Smooth muscle cell of the coronary artery (primary cell): ENCODE results near the gene TCEA2. TPM values are rescaled to one million over a fixed set of nuclear protein-coding genes. Genes with fewer than 3 reads are reported as not detected.

Experiments
- total RNA-seq: library from RNA; depleted of rRNA; stranded (reverse); fragments of >200 nt; gene quantifications from 2 replicates; pipeline ENCODE4 v1.2.3, GENCODE V29; 2014; ENCODE audit warnings: low replicate concordance

TCEA2 gene
- total RNA-seq, result 30.6 and 40.5 TPM in 2 replicates

DNA sequence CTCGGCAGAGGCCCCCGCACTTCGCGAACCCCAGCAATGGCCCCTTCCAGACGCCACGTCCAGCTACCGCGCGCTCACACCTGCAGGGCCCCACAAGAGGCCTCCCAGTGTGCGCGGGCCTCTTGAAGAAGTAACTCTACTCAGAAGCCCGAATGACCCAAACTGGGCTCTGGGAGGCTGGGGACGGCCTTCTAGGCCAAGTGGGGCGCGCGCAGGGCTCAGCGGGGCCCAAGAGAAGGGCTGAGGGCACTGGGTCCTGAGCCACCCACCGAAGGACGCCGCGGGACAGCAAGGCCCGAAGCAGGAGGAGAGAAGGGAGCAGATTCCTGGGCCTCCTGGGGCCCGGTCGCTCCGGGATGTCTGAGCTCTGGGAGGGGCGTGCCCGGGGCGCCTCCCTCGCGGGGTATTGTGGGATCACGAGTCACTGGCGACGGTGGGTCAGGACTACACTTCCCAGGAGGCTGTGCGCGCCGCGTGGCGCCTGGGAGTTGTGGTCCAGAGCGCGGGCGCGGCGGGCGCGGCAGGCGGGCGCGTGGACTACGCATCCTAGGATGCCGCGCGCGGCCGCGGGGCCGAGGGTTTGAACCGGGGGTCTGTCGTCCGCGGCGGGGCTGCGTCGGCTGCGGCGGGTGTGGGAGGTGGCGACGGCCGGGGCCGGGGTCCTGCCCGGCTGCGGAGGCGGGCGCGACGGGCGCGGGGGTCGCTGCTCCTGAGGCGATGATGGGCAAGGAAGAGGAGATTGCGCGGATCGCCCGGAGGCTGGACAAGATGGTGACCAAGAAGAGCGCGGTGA, at the start of gene TCEA2:
TCEA2 (plus strand) TSS at position 603 of the 793 bp plus-strand sequence; CDS start at position 718, 115 bp downstream.

DNA sequence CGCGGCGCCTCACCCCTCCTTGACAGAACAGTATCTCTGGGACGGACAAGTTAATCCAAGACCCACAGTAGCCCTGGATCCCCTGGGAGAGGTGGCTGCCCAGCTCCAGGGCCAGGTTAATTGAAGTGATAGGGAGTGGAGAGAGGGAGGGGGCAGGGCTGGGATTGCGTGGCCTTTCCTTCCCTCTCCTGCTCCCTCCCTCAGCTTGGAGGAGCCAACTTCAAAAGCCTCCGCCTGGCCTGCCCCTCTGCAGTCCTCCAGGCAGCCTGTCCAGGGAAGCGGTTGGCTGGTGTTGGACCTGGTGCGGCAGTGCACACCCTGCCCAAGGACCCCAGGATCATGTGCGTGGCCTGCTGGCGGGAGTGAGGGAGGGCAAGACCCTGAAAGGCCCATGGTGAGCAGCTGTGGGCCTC, 27.1 kb upstream of the TCEA2 start, which contains the start of gene C20orf204:
C20orf204 (plus strand) TSS at position 250 of the 413 bp plus-strand sequence; CDS start at position 392, 142 bp downstream.

DNA sequence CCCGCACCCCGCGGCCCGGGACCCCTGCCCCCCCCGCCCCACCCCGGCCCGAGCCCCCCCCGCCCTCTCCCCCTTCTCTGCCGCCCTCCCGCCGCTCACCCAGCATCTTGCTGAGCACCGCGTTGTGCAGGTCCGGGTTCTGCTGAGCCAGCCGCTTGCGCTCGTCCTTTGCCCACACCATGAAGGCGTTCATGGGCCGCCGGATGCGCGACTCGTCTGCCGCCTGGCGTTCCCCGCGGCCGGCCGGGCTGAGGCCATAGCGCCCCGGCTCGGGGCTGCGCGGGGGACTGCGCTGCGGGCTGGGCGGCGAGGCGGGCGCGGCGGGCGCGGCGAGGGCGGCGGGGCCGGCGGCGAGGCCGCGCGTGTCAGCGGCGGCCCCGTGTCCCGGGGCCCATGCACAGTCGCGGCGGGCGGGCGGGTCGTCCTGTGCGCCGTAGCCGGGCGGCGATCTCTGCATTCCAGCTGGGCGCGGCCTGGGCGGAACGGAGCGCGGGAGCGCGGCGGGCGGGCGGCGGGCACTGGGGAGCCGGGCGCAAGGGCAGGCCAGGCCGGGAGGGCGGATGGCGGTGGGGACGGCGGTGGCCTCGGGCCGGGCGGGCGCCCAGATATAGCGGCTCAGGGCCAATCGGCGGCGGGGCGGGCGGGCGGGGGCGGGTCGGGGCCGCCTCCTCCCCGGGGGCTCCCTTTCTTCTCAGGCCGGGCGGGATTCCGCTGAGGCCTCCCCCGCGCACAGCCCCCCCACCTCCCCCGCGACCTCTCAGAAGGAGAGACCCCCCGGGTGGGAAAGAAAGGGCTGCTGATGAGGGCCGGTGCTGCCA, 13.7 kb upstream of the TCEA2 start, which contains the start of gene SOX18:
SOX18 (minus strand) TSS at position 580 of the 818 bp plus-strand sequence; CDS start at position 457, 123 bp downstream.

DNA sequence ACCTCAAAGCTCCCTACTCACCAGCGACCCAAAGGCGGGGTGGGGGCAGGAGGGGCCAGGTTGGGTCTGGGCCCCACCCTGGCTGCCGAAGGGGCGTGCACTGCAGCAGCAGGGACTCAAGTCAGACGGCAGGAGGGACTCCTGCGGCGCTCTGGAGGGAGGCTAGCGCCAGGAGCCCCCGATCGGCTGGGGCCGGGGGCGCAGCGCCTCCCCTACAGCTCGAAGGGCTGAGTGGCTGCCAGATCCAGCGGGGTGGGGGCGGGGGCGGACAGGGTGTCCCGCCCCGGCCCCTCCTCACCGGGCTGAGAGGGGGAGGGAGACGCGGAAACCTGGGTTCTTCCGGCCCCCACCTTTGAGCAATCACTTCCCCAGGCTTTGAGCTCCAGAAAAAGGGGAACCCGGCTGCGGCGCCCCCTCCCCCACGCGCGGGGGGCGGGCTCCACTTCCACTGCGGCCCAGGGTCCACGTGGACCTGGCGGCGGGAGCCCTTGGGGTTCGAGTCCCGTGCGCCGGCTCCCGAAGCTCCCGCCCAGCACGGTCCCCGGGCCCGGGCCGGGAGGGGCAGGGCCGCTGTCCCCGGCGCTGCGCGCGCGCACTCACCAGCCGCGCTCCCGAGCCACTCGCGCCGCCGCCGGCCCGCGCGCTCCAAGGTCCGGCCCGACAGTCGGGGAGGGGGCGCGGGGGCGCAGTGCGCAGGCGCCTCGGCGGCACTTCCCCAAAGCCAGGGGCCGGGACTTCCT, 16.4 kb downstream of the TCEA2 start, which contains the start of gene RGS19:
RGS19 (minus strand) TSS at position 246 of the 740 bp plus-strand sequence. CDS start 2,632 bp downstream, outside the sequence.

GRCh38 chr20:64080013-64080812, 17.2 kb downstream of the TCEA2 start, which contains the start of gene OPRL1:
Gene OPRL1 (plus strand): TSS chr20:64080082. CDS start chr20:64092721, 12,639 bp downstream.

DNA sequence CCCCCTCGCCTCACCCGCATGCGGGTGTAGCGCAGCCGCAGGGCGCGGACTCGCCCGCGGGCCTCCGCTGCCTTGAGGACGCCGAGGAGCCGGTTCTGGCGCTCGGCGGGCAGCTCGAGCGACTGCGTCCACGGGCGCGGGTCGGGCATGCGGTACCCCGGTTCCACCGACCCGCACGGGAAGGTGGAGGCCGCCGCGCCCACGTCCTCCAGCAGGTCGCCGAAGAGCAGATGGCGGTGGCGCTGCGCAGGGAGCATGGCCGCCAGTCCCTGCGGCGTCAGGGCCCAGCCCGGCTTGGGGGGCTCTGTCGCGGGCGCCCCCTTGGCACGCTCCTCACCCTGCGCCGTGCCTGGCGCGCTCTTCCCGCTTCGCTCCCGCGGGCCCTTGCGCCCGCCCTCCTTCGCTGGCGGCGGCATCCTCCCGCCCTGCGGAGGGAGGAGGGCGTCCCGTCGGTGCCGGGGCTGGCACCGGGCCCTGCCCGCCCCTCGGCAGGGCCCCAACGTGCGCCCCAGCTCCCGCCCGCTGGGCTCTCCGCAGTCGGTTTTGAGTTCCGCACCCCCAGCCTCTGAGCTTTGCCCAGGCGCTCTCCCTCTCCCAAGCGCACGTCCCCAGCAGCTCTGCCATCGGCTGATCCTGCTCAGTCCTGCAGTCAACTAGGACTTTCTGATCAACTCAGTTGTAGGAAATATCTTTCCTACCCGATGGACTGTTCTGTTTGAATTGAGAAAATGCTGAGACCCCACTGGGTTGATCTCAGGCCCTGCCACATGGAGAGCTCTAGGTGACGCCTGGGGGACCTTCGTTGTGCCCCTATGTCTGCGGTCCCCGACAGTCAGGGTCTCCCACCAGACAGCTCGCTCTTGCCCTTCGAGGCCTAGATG, 21.0 kb downstream of the TCEA2 start, which contains the start of gene LKAAEAR1:
LKAAEAR1 (minus strand) TSS at position 595 of the 881 bp plus-strand sequence; CDS start at position 416, 179 bp downstream.

DNA sequence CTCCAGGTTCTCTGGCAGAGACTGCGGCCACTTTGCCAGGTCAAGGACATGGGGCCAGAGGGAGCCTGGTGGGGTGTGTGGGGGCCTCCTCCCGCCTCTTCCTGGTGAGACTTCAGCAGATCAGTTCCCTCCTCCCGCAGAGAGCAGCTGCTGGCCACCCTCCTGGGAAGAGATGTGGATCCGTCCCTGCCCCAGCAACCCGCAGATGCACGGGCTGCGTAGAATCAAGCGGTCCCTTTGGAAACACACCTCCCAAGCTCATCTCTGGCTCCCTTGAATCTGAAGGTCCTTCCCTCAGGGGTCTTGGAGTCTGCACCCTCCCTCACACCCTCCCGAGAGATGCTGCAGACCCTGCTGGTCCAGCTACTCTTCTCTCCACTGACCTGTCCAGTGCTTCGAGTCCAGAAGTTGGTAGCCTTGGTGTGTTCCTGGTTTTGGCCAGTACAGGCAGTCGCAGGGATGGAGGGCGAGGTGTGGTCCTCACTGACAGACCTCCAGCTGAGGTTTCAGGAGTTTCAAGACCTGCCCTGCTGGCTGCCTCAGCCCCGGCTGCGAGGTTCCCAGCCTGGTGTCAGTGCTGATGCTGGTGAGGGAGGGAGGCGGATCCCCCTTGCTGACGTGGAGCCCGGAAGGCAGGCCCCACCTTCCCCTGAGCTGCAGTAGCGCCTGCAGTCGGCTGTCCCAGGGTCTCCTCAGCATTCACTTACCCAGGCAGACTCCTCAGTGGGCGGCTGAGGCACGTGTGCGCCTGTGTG, 44.2 kb downstream of the TCEA2 start, which contains the start of gene NPBWR2:
NPBWR2 (minus strand) TSS at position 585 of the 755 bp plus-strand sequence. CDS start 734 bp downstream, outside the sequence.

Other genes with a start within 250 kb of the TCEA2 start
- gene ZBTB46, start 231.9 kb upstream of the TCEA2 start, total RNA-seq, result 4.8 and 5.6 TPM in 2 replicates
- gene ABHD16B, start 201.7 kb upstream of the TCEA2 start, total RNA-seq, result not detected in 2 replicates
- 84.7 and 110 TPM in 2 replicates for gene TPD52L2, start 197.9 kb upstream of the TCEA2 start, total RNA-seq
- 43.3 and 54.3 TPM in 2 replicates for gene DNAJC5, start 168.1 kb upstream of the TCEA2 start, total RNA-seq
- 20.6 and 21.0 TPM in 2 replicates for gene UCKL1, start 106.8 kb upstream of the TCEA2 start, total RNA-seq
- 4.1 and 6.9 TPM in 2 replicates for gene ZNF512B, start 93.3 kb upstream of the TCEA2 start, total RNA-seq
- 0.23 and 0.45 TPM in 2 replicates for gene SAMD10, start 83.6 kb upstream of the TCEA2 start, total RNA-seq
- gene PRPF6, start 82.1 kb upstream of the TCEA2 start, total RNA-seq, result 61.0 and 84.8 TPM in 2 replicates
- 0.23 and 0.45 TPM in 2 replicates for gene C20orf204, start 27.0 kb upstream of the TCEA2 start, total RNA-seq
- gene SOX18, start 13.6 kb upstream of the TCEA2 start, total RNA-seq, result 0.08 and 0.12 TPM in 2 replicates
- gene RGS19, start 16.3 kb downstream of the TCEA2 start, total RNA-seq, result 5.6 and 11.7 TPM in 2 replicates
- gene OPRL1, start 16.9 kb downstream of the TCEA2 start, total RNA-seq, result 1.5 and 2.3 TPM in 2 replicates
- gene LKAAEAR1, start 21.2 kb downstream of the TCEA2 start, total RNA-seq, result not detected in 2 replicates
- not detected in 2 replicates for gene NPBWR2, start 44.4 kb downstream of the TCEA2 start, total RNA-seq
- not detected in 2 replicates for gene MYT1, start 101.3 kb downstream of the TCEA2 start, total RNA-seq
- gene PCMTD2, start 192.6 kb downstream of the TCEA2 start, total RNA-seq, result 33.0 and 41.3 TPM in 2 replicates